ENCODE results near the gene SLC25A4.

SLC25A4 gene

GRCh38 chr4:185142912-185143600 is at the start of gene SLC25A4:
Gene SLC25A4, plus strand, starts transcription at chr4:185143266. Its CDS starts 107 bp downstream, at chr4:185143373.
- H3K9me3 ChIP-seq (ENCODE audit: control insufficient read depth in 5 of 5, low read length in 5 of 5): no peaks in the 10 kb centered on the region
- H3K9ac ChIP-seq (ENCODE audit: low read length in 5 of 5): peak within 1 kb of the TSS; percentile 4 to 83 (median 74)
- peaks cover 0 to 7% (median 4%) of the 10 kb centered on the region in 5 donors for H3K36me3 ChIP-seq (ENCODE audit: control insufficient read depth in 5 of 5, insufficient read depth in 5 of 5, low read length in 5 of 5)
- peak within 1 kb of the TSS; percentile 59 for H3K27ac ChIP-seq (ENCODE audit: low read depth, low read length)
- H3K4me1 ChIP-seq (ENCODE audit: control insufficient read depth in 5 of 5, insufficient read depth in 5 of 5, low read length in 5 of 5): peaks cover 5 to 35% (median 16%) of the 10 kb centered on the region in 5 donors
- H3K4me3 ChIP-seq (ENCODE audit: low read depth in 1 of 5, low read length in 5 of 5): peak within 1 kb of the TSS; percentile 73 to 86 (median 81)
- H3K27me3 ChIP-seq (ENCODE audit: control insufficient read depth in 5 of 5, insufficient read depth in 4 of 5, low read length in 5 of 5): peaks cover 0 to 3% (median 0%) of the 10 kb centered on the region in 5 donors

- Histone ChIP-seq H3K27me3 (ENCODE audit: control insufficient read depth in 5 of 5, insufficient read depth in 4 of 5, low read length in 5 of 5) (peaks cover 0 to 4% (median 0%) of the 10 kb centered on the region in 5 donors), H3K9ac (ENCODE audit: low read length in 5 of 5) (no peak overlapping the region), H3K4me1 (ENCODE audit: control insufficient read depth in 5 of 5, insufficient read depth in 5 of 5, low read length in 5 of 5) (no peaks in the 10 kb centered on the region), H3K4me3 (ENCODE audit: low read depth in 1 of 5, low read length in 5 of 5) (no peak overlapping the region), H3K36me3 (ENCODE audit: control insufficient read depth in 5 of 5, insufficient read depth in 5 of 5, low read length in 5 of 5) (no peaks in the 10 kb centered on the region), H3K9me3 (ENCODE audit: control insufficient read depth in 5 of 5, low read length in 5 of 5) (no peaks in the 10 kb centered on the region), H3K27ac (ENCODE audit: low read depth, low read length) (no peak overlapping the region)
Observed at GRCh38 chr4:185093603-185094002, 49.5 kb upstream of the SLC25A4 start.

- H3K9me3 ChIP-seq (ENCODE audit: control insufficient read depth in 5 of 5, low read length in 5 of 5): no peaks in the 10 kb centered on the region
- H3K4me3 ChIP-seq (ENCODE audit: low read depth in 1 of 5, low read length in 5 of 5): no peak overlapping the region
- H3K9ac ChIP-seq (ENCODE audit: low read length in 5 of 5): no peak overlapping the region
- no peaks in the 10 kb centered on the region for H3K4me1 ChIP-seq (ENCODE audit: control insufficient read depth in 5 of 5, insufficient read depth in 5 of 5, low read length in 5 of 5)
- no peak overlapping the region for H3K27ac ChIP-seq (ENCODE audit: low read depth, low read length)
- no peaks in the 10 kb centered on the region for H3K36me3 ChIP-seq (ENCODE audit: control insufficient read depth in 5 of 5, insufficient read depth in 5 of 5, low read length in 5 of 5)
- peaks cover 0 to 4% (median 0%) of the 10 kb centered on the region in 5 donors for H3K27me3 ChIP-seq (ENCODE audit: control insufficient read depth in 5 of 5, insufficient read depth in 4 of 5, low read length in 5 of 5)
Observed at GRCh38 chr4:185096032-185096653, 46.9 kb upstream of the SLC25A4 start.

GRCh38 chr4:185098474-185098873 is 44.6 kb upstream of the SLC25A4 start:
- H3K4me3 ChIP-seq (ENCODE audit: low read depth in 1 of 5, low read length in 5 of 5): no peak overlapping the region
- no peaks in the 10 kb centered on the region for H3K36me3 ChIP-seq (ENCODE audit: control insufficient read depth in 5 of 5, insufficient read depth in 5 of 5, low read length in 5 of 5)
- no peaks in the 10 kb centered on the region for H3K9me3 ChIP-seq (ENCODE audit: control insufficient read depth in 5 of 5, low read length in 5 of 5)
- no peak overlapping the region for H3K9ac ChIP-seq (ENCODE audit: low read length in 5 of 5)
- no peak overlapping the region for H3K27ac ChIP-seq (ENCODE audit: low read depth, low read length)
- no peaks in the 10 kb centered on the region for H3K4me1 ChIP-seq (ENCODE audit: control insufficient read depth in 5 of 5, insufficient read depth in 5 of 5, low read length in 5 of 5)
- H3K27me3 ChIP-seq (ENCODE audit: control insufficient read depth in 5 of 5, insufficient read depth in 4 of 5, low read length in 5 of 5): peaks cover 0 to 6% (median 0%) of the 10 kb centered on the region in 5 donors

- H3K27me3 ChIP-seq (ENCODE audit: control insufficient read depth in 5 of 5, insufficient read depth in 4 of 5, low read length in 5 of 5): peaks cover 0 to 6% (median 0%) of the 10 kb centered on the region in 5 donors
- H3K9ac ChIP-seq (ENCODE audit: low read length in 5 of 5): no peak overlapping the region
- no peak overlapping the region for H3K27ac ChIP-seq (ENCODE audit: low read depth, low read length)
- H3K36me3 ChIP-seq (ENCODE audit: control insufficient read depth in 5 of 5, insufficient read depth in 5 of 5, low read length in 5 of 5): no peaks in the 10 kb centered on the region
- H3K4me1 ChIP-seq (ENCODE audit: control insufficient read depth in 5 of 5, insufficient read depth in 5 of 5, low read length in 5 of 5): no peaks in the 10 kb centered on the region
- no peak overlapping the region for H3K4me3 ChIP-seq (ENCODE audit: low read depth in 1 of 5, low read length in 5 of 5)
- no peaks in the 10 kb centered on the region for H3K9me3 ChIP-seq (ENCODE audit: control insufficient read depth in 5 of 5, low read length in 5 of 5)
Observed at GRCh38 chr4:185099024-185099682, 43.9 kb upstream of the SLC25A4 start.

GRCh38 chr4:185099940-185100339 is 43.1 kb upstream of the SLC25A4 start:
- H3K9me3 ChIP-seq (ENCODE audit: control insufficient read depth in 5 of 5, low read length in 5 of 5): no peaks in the 10 kb centered on the region
- H3K4me1 ChIP-seq (ENCODE audit: control insufficient read depth in 5 of 5, insufficient read depth in 5 of 5, low read length in 5 of 5): no peaks in the 10 kb centered on the region
- H3K9ac ChIP-seq (ENCODE audit: low read length in 5 of 5): no peak overlapping the region
- no peak overlapping the region for H3K4me3 ChIP-seq (ENCODE audit: low read depth in 1 of 5, low read length in 5 of 5)
- H3K27me3 ChIP-seq (ENCODE audit: control insufficient read depth in 5 of 5, insufficient read depth in 4 of 5, low read length in 5 of 5): peaks cover 0 to 6% (median 0%) of the 10 kb centered on the region in 5 donors
- no peak overlapping the region for H3K27ac ChIP-seq (ENCODE audit: low read depth, low read length)
- H3K36me3 ChIP-seq (ENCODE audit: control insufficient read depth in 5 of 5, insufficient read depth in 5 of 5, low read length in 5 of 5): no peaks in the 10 kb centered on the region

- no peaks in the 10 kb centered on the region for H3K36me3 ChIP-seq (ENCODE audit: control insufficient read depth in 5 of 5, insufficient read depth in 5 of 5, low read length in 5 of 5)
- no peak overlapping the region for H3K4me3 ChIP-seq (ENCODE audit: low read depth in 1 of 5, low read length in 5 of 5)
- H3K27me3 ChIP-seq (ENCODE audit: control insufficient read depth in 5 of 5, insufficient read depth in 4 of 5, low read length in 5 of 5): peaks cover 0 to 6% (median 0%) of the 10 kb centered on the region in 5 donors
- H3K9me3 ChIP-seq (ENCODE audit: control insufficient read depth in 5 of 5, low read length in 5 of 5): no peaks in the 10 kb centered on the region
- H3K9ac ChIP-seq (ENCODE audit: low read length in 5 of 5): no peak overlapping the region
- H3K27ac ChIP-seq (ENCODE audit: low read depth, low read length): no peak overlapping the region
- H3K4me1 ChIP-seq (ENCODE audit: control insufficient read depth in 5 of 5, insufficient read depth in 5 of 5, low read length in 5 of 5): no peaks in the 10 kb centered on the region
Observed at GRCh38 chr4:185100423-185100822, 42.6 kb upstream of the SLC25A4 start.

GRCh38 chr4:185101354-185101890 is 41.6 kb upstream of the SLC25A4 start:
- Histone ChIP-seq H3K36me3 (ENCODE audit: control insufficient read depth in 5 of 5, insufficient read depth in 5 of 5, low read length in 5 of 5) (no peaks in the 10 kb centered on the region), H3K9ac (ENCODE audit: low read length in 5 of 5) (no peak overlapping the region), H3K27me3 (ENCODE audit: control insufficient read depth in 5 of 5, insufficient read depth in 4 of 5, low read length in 5 of 5) (peaks cover 0 to 6% (median 0%) of the 10 kb centered on the region in 5 donors), H3K27ac (ENCODE audit: low read depth, low read length) (no peak overlapping the region), H3K4me3 (ENCODE audit: low read depth in 1 of 5, low read length in 5 of 5) (no peak overlapping the region), H3K4me1 (ENCODE audit: control insufficient read depth in 5 of 5, insufficient read depth in 5 of 5, low read length in 5 of 5) (no peaks in the 10 kb centered on the region), H3K9me3 (ENCODE audit: control insufficient read depth in 5 of 5, low read length in 5 of 5) (no peaks in the 10 kb centered on the region)

- no peaks in the 10 kb centered on the region for H3K9me3 ChIP-seq (ENCODE audit: control insufficient read depth in 5 of 5, low read length in 5 of 5)
- H3K4me3 ChIP-seq (ENCODE audit: low read depth in 1 of 5, low read length in 5 of 5): no peak overlapping the region
- no peaks in the 10 kb centered on the region for H3K4me1 ChIP-seq (ENCODE audit: control insufficient read depth in 5 of 5, insufficient read depth in 5 of 5, low read length in 5 of 5)
- no peak overlapping the region for H3K9ac ChIP-seq (ENCODE audit: low read length in 5 of 5)
- peaks cover 0 to 6% (median 0%) of the 10 kb centered on the region in 5 donors for H3K27me3 ChIP-seq (ENCODE audit: control insufficient read depth in 5 of 5, insufficient read depth in 4 of 5, low read length in 5 of 5)
- no peak overlapping the region for H3K27ac ChIP-seq (ENCODE audit: low read depth, low read length)
- H3K36me3 ChIP-seq (ENCODE audit: control insufficient read depth in 5 of 5, insufficient read depth in 5 of 5, low read length in 5 of 5): no peaks in the 10 kb centered on the region
Observed at GRCh38 chr4:185104733-185105132, 38.3 kb upstream of the SLC25A4 start.

- Histone ChIP-seq H3K27me3 (ENCODE audit: control insufficient read depth in 5 of 5, insufficient read depth in 4 of 5, low read length in 5 of 5) (peaks cover 0 to 3% (median 0%) of the 10 kb centered on the region in 5 donors), H3K36me3 (ENCODE audit: control insufficient read depth in 5 of 5, insufficient read depth in 5 of 5, low read length in 5 of 5) (no peaks in the 10 kb centered on the region), H3K27ac (ENCODE audit: low read depth, low read length) (no peak overlapping the region), H3K4me1 (ENCODE audit: control insufficient read depth in 5 of 5, insufficient read depth in 5 of 5, low read length in 5 of 5) (peaks cover 0 to 3% (median under 1%) of the 10 kb centered on the region in 5 donors), H3K9ac (ENCODE audit: low read length in 5 of 5) (no peak overlapping the region), H3K9me3 (ENCODE audit: control insufficient read depth in 5 of 5, low read length in 5 of 5) (no peaks in the 10 kb centered on the region), H3K4me3 (ENCODE audit: low read depth in 1 of 5, low read length in 5 of 5) (no peak overlapping the region)
Observed at GRCh38 chr4:185106353-185106752, 36.7 kb upstream of the SLC25A4 start.
